GM19452 (cell line): ENCODE results near the gene MAPK7.

Experiments
- ATAC-seq: cut with Tn5 transposase; IDR thresholded peaks from one replicate; pipeline ENCODE4 v1.9.1; 2021; ENCODE audit not compliant: unreplicated experiment

MAPK7 gene

DNA sequence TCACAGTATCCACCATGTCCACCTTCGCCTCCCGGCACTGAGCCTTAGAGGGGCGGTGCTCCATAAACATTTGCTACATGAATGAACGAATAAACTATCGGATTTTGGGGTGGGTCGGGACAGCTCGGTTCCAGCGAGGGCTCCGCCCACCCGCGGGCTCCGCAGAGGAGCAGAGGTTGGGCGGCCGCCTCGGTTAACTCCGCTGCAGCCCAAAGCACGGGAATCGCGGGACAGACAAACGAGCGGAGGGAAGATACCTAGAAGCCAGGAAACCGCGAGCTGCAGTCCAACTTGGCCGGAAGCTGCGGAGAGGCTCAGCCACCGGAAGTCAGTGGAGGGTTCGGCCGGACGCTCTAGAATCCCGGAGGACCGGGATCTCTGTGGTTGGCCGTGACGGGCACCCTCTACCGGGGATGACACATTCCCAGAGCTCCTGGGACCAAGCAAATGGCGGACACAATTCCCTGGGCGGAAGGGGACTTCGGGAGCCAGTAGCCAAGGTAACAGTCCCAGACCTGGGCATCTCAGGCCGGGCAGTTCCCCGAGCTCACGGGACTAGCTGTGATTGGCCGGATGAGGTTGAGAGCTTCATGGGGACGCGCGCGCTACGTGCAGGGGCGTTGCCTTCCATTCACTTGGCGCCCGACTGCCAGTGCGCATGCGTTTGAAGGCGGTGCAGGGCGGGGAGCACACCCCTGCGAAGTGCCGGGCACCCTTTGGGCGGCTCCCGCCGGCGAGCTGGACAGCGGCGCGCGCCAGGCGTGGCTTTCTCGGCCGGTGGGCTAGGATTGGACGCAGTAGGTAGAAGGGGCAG is 489 bp upstream of the MAPK7 start:
- peak; percentile 92 for ATAC-seq

DNA sequence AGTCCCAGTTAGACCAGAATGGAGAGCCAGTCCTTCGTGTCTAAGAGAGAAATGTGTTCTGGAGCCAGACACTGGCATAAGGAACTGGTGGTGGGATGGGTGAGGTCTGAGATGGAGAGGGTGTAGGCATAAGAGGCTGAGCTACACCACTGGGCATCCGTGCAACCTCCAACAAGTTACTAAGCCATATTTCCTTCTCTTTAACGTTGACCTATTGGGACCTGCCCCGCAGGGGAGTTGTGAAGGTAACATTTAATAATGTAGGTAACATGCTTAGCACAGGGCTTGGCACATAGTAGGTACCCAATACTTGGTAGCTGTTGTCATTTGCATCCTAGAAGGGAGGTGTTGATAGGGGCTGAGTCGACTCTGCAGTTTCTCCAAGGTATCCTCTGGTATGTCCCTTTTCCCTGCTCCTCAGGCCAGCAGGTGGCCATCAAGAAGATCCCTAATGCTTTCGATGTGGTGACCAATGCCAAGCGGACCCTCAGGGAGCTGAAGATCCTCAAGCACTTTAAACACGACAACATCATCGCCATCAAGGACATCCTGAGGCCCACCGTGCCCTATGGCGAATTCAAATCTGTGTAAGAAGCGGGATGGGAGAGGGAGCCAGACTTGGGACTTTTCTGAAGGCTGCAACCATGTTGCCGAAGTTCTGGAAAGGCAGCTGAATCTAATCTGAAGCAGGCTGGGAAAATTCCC is 1.2 kb downstream of the MAPK7 start:
- ATAC-seq, result no peak

DNA sequence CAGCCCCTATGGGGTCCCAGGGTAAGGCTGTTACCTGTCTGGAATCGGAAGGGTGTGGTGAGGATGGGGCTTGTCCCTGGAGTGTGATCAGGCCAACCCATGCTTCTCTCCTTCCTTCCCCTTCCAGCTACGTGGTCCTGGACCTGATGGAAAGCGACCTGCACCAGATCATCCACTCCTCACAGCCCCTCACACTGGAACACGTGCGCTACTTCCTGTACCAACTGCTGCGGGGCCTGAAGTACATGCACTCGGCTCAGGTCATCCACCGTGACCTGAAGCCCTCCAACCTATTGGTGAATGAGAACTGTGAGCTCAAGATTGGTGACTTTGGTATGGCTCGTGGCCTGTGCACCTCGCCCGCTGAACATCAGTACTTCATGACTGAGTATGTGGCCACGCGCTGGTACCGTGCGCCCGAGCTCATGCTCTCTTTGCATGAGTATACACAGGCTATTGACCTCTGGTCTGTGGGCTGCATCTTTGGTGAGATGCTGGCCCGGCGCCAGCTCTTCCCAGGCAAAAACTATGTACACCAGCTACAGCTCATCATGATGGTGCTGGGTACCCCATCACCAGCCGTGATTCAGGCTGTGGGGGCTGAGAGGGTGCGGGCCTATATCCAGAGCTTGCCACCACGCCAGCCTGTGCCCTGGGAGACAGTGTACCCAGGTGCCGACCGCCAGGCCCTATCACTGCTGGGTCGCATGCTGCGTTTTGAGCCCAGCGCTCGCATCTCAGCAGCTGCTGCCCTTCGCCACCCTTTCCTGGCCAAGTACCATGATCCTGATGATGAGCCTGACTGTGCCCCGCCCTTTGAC is 2.4 kb downstream of the MAPK7 start:
- no peak for ATAC-seq

DNA sequence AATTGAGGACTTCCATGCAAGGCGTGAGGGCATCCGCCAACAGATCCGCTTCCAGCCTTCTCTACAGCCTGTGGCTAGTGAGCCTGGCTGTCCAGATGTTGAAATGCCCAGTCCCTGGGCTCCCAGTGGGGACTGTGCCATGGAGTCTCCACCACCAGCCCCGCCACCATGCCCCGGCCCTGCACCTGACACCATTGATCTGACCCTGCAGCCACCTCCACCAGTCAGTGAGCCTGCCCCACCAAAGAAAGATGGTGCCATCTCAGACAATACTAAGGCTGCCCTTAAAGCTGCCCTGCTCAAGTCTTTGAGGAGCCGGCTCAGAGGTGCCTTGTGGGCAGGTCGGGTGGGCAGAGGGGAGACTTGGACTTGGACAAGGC is 3.1 kb downstream of the MAPK7 start:
- no peak for ATAC-seq

DNA sequence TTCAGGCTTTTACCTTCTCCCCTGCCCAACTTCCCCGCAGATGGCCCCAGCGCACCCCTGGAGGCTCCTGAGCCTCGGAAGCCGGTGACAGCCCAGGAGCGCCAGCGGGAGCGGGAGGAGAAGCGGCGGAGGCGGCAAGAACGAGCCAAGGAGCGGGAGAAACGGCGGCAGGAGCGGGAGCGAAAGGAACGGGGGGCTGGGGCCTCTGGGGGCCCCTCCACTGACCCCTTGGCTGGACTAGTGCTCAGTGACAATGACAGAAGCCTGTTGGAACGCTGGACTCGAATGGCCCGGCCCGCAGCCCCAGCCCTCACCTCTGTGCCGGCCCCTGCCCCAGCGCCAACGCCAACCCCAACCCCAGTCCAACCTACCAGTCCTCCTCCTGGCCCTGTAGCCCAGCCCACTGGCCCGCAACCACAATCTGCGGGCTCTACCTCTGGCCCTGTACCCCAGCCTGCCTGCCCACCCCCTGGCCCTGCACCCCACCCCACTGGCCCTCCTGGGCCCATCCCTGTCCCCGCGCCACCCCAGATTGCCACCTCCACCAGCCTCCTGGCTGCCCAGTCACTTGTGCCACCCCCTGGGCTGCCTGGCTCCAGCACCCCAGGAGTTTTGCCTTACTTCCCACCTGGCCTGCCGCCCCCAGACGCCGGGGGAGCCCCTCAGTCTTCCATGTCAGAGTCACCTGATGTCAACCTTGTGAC is 3.6 kb downstream of the MAPK7 start:
- ATAC-seq, result no peak

DNA sequence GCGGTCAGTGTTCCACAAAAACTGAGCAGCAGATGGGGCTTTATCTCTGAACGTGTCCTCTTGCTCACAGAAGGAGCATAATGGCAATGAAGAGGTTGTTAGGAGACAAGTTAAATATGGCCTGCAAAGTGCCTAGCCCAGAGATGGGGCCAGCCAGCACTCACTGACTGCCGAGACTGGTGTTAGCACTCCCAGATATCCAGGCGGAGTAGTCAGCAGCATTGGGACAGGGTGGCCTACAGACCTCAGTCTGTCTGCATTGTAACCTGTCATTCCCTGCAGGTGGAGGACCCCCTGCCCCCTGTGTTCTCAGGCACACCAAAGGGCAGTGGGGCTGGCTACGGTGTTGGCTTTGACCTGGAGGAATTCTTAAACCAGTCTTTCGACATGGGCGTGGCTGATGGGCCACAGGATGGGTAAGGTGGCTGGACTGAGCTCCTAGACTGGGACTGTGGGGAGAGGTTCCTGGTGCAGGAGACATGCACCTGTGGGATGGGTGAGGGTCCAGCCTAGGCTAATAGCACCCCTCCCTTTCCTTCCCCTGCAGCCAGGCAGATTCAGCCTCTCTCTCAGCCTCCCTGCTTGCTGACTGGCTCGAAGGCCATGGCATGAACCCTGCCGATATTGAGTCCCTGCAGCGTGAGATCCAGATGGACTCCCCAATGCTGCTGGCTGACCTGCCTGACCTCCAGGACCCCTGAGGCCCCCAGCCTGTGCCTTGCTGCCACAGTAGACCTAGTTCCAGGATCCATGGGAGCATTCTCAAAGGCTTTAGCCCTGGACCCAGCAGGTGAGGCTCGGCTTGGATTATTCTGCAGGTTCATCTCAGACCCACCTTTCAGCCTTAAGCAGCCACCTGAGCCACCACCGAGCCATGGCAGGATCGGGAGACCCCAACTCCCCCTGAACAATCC is 4.5 kb downstream of the MAPK7 start:
- no peak for ATAC-seq

DNA sequence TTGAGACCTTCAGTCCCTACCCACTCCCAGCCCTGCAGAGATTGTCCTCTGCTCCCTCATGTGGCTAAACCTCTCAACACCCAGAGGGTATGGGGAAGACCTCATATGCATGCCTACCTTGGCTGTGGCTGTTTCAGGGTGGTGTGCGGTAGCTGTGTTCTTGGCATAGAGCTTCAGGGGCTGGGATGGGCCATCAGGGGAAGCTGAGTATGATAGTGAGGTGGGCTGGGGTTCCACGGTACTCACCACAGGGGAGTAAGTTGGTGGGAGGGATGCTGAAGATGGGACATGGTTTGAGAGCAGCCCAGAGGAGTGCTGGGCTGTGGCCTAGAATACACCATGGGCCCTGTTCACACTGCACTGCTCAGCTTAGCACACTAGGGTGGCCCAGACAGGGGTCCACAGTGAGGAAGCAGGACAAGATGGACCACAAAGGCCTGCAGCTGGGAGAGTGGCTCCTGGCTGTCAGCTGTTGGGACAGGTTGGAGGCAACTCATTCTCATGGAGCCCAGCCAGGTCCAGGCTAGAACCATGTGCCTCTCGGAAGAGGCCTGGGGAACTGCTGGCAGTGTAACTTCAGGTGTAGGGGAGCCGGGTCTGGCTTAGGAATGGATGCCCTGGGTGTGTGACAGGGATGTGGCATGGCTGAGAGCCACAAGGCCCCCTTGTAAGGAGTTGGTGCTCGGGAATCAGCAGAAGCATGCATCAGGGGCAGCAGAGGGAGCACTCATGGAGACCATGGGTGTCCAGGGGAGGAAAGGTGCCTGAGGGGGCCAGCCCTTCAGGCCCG is 5.6 kb downstream of the MAPK7 start:
- no peak for ATAC-seq

DNA sequence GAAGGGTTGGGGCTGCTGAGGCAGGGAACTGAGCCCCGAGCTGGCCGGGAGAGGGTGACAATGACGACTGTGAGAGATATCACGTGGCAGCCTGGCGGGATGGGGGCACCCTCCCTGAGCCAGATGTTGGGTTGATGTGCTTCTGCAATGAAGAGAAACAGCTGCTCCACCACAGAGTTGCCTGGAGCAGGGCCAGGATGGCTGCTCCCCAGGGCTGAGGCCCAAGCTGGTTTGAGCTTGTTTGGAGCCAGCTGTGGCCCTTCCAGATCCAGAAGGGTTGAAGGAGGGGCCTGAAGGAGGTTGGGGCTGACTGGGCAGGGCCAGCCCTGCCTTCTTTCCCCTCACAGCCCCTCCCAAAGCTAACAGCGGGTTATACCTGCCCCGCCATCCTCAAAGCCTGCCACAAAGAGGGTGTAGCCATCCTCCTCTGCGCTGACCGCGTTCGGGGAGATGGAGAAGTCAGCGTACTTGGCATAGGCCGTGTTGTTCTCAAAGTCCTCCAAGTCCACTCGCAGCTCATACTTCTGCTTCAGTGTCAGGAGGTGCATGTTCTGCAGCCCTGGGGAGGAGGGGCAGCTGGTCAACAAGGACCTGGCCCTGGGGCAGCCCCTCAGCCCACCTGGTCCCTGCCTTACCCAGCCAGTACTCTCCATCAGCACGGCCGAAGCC is 6.6 kb downstream of the MAPK7 start:
- ATAC-seq, result no peak

DNA sequence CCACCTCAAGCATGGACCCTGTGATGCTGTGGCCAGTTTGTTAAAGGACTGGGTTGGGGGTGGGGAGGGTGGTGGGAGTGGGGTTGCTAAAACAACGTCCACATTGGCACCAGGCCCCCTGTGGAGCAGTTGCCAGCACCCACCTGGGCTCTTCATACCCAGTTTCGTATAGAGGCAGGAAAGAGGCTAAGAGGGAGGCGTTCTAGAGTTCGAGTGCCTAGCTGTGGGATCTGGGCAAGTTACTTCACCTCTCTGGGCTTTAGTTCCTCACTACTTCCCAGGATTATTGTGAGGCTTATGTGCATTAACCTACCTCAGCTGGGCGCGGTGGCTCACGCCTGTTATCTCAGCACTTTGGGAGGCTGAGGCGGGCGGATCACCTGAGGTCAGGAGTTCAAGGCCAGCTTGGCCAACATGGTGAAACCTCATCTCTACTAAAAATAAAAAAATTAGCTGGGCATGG is 7.3 kb downstream of the MAPK7 start:
- ATAC-seq, result no peak

DNA sequence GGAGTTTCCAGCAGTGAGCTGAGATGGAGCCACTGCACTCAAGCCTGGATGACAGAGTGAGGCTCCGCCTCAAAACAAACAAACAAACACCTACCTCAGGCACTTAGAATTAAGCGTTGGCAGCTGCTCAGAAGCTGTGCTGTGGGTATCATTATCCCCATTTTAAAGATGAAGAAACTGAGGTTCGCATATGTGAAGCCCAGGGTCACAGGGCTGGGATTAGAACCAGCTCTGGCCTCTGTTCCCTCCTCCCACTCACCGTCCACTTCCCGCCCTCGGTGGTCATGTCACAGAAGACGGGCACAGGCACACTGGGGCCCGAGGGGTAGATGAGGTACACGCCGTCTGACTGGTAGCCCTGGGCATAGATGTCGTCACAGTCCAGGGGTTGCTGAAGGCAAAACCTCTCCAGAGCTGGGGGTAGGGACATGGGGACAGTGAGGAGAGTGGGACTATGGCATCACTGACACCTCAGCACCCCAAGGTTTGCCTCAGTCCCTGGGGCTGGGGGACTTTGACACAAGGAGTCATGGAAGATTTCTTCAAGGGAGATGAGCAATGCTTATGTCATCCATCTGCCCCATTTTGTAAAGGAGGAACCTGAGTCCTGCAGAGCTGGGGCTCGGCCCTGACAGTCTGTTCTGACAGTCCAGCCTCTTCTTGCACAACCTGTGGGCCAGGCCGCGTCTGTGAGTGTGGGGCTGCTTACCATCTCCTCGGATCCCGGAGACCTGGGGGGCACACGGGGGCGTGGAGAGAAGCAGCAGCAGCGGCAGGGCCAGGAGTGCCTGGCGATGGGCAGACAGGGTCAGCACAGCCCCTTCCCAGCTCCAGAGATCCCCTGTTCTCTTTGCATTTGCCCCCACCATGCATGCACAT is 8.0 kb downstream of the MAPK7 start:
- ATAC-seq, result no peak

DNA sequence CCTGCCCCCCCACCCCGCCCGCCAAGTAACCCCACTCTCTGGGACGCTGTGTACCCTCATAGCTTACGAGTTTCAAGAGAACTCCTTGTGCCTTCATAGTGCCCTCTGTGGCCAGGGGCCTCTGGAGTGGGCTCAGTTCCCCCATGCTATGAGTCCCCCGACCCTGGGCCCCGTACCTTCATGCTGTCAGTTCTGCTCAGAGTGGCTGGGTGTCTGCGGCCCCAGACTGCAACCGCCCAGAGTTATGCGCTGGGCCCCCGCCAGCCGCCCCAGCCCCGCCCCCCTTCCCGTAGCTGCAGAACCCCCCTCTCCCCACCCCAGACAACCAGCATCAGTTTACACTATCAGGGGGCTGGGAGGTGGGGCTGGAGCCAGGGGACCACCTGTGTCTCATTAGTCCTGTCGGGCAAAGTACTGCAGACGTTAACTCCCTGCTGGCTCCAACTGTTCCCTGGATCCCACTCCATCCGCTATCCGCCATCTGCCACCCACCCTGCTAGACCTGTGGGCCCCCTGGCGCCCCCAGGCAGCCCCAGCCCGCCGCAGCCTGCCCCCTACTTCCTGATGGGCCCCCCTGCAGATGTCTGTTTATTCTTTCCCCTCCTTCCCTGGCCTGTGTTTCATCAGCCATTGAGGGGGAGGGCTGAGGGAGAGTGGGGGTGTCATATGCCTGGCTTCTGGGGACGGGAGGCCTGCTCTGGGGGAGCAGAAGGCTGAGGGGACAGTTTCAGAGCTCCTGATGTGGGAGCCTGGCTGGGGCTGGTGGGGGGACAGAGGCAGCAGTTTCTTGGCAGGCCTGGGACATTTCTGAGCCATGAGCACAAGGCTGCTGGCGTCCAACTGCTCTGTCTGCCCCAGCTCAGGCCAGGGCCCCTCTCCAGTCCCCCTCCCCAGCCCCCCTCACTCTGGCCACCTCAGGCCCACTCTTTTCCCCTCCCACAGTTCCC is 8.9 kb downstream of the MAPK7 start, which contains the start of gene MFAP4:
TSS of gene MFAP4 (minus strand) at position 217 of the 947 bp plus-strand sequence. CDS start at position 182, 35 bp downstream.
- no peak for ATAC-seq

DNA sequence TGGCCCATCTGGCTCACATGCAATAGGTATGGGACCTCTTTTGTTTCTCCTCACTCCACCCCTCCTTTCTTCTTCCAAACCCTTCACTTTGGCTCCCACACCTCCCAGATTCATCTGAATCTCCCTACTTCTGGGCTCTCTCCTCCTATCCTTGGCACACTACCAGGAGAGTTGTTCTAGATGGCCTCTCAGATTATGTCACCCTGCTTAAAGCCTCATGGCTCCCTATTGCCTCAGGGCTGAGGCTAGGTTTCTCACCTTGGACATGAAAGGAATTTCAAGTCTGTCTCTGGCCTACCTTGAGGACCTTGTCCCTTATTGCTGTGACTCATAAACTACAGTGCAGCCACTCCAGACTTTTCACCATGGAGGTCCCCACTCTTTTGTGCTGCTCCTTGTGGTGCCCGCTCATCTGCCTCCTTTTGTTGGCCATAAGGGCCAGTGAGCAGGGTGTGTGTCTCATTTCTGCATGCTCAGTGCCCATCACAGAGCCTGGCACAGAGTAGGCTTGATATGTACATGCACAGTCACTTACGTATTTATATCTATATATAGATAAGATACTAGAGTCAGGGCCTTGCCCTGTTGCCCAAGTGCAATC is 9.7 kb downstream of the MAPK7 start:
- no peak for ATAC-seq

DNA sequence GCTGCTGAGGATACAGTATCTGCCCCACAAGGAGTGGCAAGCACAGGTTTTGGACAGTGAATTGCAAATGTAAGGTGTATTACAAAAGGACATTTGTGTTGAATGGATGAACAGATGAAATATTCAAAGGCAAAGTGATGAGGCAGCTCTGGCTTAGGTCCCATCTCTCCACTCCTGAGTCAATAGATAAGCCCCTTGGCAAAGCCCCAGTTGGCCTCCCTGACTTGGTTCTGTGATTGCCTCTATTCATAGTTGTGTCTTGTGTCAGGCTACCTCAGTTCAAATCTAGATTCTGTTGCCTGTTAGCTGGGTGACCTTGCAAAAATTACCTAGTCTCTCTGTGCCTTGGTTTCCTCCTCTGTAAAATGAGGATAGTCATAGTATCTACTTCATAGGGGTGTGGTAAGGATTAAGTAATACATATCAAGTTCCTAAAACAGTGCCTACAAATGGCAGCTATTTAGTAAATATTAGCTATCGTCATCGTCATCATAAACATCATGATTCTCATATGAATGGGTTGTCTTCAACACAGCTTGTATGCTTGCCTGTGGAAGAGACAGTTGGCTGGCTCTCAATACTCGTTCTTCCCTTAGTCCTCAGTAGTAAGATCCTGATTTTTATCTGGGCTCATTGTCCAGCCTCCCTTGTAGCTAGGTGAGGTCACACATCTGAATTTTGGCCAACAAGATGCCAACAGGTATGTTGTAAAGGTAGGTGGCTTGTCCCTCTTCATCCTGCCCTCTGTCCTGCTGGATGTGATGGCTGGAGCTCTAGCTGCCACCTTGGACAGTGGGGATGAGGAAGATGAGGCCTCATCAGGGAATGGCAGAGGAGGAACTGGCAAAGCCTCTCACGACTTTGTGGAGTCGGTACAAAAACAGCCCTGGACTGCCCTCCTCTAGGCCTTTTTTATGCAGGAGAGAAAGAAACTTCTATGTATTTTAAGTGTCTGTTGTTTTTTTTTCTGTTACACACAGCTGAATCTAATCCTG is 10.8 kb downstream of the MAPK7 start:
- no peak for ATAC-seq

DNA sequence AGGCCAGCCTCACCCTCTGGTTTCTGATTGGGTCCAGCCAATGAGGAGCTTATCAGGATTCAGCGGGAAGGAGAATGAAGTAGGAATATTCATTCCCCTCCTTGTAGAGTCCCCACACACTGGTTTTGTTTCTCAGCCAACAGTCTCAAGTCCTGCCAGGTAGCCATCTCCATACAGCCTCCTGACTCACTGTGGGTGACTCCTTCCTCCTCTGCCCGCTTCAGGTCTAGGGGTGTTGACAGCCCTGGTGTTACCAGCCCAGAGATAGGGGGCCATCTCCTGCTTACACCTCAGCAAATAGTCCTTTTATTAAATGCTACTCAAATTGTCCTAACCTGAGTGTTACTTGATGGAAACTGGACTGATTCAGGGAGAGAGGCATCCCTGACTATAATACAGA is 12.7 kb downstream of the MAPK7 start:
- no peak for ATAC-seq

DNA sequence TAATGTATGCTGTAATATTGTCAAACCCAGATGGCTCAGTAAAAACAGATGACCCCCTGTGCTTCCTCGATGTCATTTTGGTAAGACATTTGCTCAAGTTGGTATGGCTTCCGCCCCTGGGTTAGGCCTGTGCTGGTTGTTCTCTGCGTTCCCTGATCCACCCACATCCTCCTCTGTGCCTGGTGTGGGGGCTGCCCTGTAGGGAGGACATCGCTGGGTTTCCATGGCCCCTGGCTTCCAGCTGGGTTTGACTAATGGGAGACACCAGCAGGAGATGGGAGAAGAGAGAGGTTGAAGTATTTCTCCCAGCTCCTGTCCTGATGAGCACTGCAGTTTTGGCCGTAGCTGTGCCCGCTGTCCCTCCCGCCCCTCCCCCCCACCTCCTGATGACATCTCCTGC is 13.1 kb downstream of the MAPK7 start:
- no peak for ATAC-seq
